DMS79 treated with DMSO at 0.1 percent for 48 hours (cell line): ENCODE results near the gene RAB4B.
A peak's percentile ranks its signal among the peaks of the same experiment; 100 is the strongest.
"Not testable (repeated sequence)": the region's sequence is repeated elsewhere in the genome, so short reads cannot be mapped to it uniquely, and the experiment has no call there.

ENCODE experiments used
- DNase-seq: peaks from one replicate; lab custom pipeline; 2025; lab: John Stamatoyannopoulos, UW

Gene RAB4B

DNA sequence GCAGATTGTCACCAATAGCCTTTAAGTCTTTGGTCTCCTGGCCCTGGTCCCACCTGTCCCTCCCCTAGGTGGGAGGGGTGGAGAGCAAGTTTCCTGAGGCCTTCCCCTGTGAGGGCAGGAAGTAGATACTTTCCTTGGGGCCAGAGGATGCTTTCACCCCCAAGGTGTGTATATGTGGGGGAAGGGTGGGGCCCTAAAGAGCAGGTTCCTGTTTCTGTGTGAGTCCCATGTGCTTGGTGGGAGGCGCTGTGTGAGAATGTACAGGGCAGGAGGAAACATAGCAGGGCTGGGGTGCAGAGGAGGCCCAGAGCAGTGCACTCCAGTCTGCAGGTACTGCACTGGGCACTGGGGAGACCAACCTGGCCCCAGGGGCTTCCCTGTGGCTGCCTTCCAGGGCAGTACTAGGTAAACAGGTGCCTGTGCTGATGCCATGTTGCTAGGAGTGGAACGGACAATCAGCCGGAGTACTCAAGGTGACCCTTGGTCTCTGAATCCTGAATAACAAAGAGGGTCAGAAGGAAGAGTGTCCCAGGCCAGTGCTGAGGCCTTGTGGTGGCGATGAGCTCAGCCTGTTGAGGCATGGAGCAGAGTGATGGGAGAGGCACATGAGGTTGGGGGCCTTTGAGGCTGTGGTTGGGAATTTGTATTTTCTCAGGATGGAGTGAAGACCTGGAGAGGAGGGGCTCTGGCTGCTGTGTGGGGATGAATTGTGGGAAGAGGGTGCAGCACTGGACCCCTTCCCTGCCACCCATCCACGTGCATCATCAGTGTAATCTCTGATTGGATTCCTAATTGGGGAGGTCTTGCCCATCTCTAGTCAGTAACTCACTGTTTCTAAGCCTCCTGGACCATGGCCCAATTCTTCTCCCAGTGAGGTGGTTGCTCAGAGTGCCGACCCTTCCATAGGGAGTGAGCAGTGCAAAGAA, 26.1 kb downstream of the RAB4B start:
- DNase-seq: no peak

DNA sequence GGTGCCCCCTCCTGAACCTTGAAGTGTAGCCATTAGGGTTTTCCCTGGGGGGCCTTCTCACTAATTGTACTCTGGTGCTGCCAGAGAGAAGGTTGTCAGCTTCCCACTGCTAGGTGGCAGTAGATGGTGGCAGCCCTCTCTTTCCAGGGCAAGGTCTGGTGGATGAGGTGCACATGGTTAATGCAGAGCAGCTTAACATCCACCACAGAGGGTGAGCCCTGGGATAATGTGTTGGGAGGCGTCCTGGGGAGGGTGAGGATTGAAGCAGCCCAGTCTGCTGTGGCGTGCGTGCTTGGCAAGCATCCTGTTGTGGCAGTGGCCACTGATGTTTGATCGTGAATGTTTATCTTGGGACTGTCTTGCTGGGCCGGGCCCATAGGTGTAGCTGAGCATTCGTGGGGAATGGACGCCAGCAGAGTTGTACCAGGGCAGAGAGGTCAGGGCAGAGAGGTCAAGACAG, 26.8 kb downstream of the RAB4B start:
- DNase-seq: no peak

DNA sequence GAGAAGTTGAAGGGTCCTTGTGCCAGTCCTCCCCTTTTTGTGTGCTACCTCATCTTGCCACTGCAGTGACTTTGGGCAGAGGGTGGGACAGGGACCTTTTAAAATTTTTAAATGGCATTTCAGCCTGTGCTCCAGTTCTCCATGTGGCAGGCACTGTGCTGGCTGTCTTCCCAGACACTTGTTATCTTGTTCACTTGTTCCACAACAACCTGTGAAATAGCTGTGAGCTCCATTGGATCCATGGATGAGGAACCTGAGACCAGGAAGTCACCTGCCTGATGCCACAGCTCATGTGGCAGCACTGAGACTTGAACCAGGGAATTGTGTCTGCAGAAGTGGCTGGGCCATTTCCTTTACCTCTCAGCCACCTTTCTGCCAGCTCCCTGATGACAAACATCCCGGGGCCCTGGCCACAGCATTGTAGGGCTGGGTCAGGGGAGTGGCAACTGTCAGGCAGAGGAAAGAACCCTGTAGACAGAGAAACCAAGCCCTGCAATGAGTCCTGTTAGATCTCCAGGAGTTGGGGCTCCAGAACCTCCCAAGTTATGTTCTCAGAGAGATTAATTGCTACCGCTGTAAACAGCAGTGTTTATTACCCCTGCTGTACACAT, 27.3 kb downstream of the RAB4B start:
- DNase-seq: no peak

DNA sequence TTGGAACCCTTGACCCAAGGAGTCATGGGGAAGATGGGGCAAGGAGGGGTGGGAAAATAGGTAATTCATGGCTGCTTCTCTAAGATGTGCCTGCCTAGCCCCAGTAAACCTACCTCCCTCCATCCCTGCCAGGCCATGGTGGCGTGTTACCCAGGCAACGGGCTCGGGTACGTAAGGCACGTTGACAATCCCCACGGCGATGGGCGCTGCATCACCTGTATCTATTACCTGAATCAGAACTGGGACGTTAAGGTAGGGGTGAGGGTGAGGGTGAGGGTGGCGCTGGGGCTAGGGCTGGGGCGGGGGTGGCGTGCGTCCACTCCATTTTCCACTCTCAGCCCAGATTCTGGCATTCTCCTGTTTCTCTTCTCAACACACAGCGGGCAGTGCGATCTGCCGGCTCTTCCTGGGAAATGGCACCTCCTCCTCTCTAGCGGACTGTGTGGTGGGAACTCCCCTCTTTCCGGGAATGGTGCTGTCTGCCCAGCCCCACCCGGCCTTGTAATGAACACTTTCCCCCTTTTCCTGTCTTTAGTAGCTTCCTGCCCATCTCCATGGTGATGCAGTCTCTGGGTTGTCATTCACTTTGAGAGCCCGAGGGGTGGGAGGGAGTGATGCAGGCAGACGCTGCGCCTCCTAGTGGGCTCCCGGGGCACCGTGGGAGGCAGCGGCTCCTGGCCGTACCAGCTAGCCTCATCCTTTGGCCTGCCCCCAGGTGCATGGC, 28.5 kb downstream of the RAB4B start:
- no peak for DNase-seq

DNA sequence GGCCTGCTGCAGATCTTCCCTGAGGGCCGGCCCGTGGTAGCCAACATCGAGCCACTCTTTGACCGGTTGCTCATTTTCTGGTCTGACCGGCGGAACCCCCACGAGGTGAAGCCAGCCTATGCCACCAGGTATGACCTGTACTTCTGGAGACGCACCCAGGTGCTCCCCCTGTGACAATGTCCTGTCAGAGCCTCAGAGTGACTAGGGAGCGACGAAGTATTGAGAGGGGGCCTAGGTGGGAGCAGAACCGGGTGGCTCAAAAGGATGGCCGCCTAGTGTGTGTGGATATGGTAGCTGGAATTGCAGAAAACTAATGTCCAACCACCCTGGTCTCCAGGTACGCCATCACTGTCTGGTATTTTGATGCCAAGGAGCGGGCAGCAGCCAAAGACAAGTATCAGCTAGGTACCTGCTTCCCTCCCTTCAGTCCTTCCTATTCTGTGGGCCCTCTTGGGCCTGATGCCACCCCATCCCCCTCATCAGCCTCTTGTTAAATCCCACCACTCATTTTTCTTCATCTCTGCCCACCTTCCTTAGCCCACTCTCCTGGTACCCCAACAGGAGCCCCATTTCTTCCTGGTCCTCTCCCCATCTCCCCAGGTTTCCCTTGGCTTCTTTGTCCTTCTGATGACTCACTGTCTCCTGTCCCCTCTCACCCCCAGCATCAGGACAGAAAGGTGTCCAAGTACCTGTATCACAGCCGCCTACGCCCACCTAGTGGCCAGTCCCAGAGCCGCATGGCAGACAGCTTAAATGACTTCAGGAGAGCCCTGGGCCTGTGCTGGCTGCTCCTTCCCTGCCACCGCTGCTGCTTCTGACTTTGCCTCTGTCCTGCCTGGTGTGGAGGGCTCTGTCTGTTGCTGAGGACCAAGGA, 29.3 kb downstream of the RAB4B start:
- DNase-seq: no peak

DNA sequence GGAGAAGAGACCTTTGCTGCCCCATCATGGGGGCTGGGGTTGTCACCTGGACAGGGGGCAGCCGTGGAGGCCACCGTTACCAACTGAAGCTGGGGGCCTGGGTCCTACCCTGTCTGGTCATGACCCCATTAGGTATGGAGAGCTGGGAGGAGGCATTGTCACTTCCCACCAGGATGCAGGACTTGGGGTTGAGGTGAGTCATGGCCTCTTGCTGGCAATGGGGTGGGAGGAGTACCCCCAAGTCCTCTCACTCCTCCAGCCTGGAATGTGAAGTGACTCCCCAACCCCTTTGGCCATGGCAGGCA, 29.9 kb downstream of the RAB4B start:
- no peak for DNase-seq

DNA sequence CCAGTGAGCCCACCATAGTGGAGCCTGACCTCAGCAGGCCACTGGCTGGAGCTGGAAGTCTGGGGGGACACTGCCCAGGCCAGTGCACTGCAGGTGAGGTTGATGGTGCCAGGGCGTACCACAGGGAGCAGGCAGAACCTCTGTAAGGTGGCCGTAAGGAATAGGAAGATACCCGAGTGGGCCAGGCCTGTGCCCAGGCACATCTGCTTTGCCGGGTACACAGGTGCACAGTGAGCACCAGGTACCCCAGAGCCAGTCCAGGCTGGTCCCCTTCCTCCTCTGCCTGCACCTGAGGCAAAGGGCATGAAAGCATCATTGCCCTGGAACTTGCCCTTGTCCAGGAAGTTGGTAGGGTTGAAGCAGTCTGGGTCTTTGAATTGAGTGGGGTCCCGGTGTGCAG, 30.4 kb downstream of the RAB4B start:
- no peak for DNase-seq

DNA sequence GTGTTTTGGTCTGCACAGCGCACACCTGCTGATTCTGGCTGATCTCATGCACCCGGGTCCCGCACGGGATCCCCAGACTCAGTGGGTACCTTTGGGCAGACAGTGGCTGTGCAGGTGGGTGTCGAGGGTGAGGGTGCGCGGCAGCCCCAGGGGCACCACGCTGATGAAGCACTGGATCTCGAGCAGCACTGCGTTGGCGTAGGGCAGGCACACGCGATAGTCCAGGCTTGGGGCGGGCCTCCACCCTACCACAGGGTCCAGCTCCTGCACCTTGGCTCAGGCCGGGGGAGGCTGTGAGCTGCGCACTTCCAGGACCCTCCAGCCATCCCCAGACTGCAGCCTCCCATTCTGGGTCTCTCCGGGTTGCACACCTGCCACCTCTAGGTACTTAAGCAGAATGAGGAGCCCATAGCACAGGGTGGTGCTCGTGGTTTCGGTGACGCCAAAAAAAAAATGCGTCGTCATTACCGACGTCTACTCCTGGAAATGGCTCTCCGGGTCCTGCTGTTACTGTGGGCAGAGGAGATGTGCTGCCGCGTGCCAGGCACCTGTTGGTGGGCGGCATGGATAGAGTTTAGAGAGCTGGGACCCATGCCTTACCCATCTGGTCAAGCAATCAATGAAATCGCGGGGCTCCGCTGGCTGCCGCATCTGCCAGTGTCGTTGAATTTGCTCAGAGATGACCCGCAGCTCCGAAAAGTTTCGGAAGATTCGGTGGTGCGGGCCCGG, 31.5 kb downstream of the RAB4B start:
- DNase-seq: no peak

DNA sequence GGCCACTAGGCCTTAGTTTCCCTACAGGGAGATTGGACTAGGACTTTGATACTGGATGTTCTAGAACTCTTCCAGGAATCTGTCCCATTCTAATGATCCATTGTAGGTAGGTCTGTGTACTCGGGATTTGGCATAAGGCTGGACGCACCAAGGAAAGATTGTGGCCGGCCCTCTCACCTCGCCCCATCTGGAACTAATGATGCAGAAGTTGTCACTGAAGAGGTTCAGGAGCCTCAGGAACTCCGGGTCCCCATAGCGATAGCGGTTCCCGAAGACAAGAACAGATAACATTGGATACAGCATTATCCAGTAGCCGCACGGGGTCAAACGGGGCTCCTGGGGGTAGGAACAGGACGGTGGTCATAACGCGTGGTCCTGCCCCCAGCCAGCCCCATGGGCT, 32.1 kb downstream of the RAB4B start:
- no peak for DNase-seq

DNA sequence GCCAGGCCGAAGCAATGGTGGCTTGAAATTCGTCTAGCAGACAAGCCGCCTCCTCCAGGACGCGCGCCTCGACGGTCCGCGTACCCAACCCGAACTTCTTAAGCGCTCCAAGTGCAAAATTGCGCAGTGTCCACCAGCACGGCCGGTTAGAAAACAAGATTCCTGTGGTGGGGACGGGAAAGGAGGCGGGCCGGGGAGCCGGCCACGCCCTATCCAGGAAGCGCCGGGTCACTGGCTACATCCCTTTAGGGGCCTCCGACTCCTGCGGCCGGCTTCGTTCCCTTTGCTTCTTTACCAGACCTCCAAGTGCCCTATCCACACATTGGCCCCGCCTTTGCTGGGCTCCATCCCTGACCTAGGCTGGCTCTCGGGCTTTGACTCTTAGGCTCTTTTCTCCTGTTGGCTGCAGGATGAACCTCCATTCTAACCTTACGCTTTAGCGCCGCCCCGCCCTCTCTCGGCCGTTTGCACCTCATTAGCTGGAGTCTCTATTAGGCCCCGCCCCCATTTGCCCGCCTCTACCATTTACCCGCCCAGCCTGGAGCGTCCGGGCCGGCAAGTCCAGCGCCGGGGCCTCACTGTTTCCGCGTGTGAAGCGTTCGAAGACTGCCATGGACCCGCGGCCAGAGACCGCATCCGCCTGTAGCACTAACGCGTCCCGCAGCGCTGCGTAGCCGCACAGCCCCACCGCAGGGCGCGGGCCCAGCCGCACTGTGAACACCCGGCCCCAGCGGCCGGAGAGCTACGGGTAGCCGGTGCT, 32.8 kb downstream of the RAB4B start:
- not testable (repeated sequence) for DNase-seq

DNA sequence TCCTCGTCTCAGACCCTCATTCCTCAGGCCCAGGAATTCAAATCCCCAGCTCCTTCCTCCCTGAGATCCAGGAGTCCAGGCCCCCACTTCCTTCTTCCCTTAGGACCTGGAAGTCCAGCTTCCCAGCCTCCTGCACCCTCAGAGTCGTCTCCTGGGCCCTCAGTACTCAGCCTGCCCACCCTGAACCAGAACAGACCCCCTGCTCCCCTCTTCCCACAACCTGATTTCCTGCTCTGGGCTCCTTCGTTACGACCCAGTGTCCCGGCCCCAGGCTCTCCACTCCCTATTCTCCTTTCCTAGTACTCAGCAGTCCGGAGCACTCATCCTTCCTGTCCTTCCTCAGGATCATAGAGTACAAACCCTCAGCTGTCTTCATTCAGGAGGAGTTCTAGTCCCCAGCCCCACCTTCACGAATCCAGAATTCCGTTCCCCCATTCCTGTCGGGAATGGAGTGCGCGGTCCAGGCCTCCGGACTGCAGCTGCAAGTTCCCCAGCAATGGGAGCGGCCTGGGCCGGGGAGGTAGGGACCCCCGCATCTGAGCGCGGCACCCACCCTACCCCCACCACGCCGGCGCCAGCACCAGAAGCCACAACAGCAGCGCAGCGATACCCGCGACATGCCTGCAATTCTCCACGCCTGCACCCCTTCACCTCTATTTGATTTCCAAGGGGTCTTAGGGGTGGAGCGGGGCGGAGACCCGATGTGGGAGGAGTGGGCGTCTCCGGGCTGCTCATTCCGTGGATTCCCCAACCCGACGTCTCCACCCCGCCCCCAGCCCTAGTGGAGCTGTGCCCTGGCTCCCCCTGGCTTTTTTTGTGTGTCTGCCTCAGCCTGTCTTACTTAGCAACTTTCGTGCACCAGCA, 33.7 kb downstream of the RAB4B start:
- DNase-seq: no peak

DNA sequence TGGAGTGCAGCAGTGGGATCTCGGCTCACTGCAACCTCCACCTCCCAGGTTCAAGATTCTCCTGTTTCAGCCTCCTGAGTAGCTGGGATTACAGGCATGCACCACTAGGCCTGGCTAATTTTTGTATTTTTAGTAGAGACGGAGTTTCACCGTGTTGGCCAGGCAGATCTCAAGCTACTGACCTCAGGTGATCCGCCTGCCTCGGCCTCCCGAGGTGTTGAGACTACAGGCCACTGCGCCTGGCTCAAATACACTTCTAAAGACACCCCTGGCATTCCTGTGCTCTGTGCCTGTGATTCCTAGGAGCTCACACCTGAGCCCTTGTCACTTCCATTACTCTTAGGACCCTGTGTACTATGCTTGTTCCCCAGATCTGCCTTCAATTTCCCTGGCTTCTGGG, 34.5 kb downstream of the RAB4B start:
- not testable (repeated sequence) for DNase-seq

DNA sequence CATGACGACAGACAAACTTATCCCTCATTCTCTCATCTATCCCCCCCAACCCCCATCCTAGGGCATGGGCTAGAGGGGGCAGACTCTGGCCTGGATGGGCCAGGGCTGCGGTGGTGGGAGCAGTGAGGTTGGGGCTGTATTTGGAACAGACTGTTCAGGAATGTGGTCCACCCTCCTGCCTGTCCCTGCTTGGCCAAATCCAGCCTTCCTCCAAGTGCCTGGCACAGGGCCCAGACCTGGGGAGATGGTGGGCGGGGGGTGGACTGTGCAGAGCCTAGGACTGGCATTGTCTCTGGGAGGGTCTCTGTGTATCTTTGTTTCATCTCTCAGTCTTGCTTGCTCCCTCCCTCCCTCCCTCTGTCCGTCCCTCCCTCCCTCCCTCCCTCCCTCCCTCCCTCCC, 35.1 kb downstream of the RAB4B start:
- DNase-seq: no peak

DNA sequence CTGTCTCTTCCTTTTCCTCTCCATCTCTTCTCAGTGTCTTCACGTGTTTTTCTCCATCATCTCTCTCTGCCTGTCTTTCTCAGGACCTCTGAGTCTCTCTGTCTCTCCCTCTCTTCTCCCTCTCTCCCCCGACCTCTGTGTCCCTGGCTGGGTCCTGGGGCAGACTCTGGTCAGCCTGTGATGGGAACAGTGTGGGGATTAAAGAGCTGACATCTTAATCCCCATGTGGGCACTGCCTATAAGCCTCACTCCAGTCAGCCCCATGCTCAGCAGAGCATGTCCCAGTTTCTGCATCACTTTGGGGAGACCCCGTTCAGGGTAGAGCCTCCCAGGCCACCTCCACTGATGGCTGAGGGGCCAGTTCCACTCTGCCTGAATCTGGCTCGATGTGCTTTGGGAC, 37.2 kb downstream of the RAB4B start:
- DNase-seq: no peak

DNA sequence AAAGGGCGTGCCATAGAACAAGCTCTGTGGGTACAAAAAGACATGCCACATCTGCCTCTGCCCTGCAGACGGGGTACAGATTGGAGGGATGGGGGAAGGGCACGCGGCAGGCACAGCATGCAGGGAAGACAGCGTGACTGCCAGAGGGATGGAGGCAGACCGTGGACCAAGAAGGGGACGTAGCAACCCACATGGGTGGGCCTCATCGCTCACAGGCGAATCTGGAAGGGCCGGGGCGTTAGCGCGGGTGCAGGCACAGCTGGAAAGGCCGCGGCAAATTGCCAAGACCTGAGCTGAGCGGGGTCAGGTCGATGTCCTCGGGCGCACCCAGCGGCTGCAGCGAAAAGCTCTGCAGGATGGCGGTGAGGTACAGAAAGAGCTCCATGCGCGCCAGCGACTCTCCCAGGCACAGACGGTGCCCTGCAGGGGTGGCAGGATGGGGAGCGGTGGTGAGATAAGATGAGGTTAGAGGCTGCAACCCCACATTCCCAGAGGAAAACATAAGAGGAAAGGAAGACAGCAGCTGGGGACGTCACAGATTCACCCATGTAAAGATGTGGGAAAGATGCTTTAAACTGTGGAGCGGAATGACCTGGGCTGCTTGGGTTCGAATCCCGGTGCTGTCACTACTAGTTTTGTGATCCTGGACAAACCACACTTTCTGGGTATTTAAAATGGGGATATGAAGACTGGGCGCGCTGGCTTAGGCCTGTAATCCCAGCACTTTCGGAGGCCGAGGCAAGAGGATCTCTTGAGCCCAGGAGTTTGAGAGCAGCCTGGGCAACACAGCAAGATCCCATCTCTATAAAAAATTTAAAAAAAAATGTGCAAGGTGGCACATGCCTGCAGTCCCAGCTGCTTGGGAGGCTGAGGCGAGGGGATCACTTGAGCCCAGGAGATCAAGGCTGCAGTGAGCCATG, 40.7 kb downstream of the RAB4B start:
- peak; percentile 40 for DNase-seq

DNA sequence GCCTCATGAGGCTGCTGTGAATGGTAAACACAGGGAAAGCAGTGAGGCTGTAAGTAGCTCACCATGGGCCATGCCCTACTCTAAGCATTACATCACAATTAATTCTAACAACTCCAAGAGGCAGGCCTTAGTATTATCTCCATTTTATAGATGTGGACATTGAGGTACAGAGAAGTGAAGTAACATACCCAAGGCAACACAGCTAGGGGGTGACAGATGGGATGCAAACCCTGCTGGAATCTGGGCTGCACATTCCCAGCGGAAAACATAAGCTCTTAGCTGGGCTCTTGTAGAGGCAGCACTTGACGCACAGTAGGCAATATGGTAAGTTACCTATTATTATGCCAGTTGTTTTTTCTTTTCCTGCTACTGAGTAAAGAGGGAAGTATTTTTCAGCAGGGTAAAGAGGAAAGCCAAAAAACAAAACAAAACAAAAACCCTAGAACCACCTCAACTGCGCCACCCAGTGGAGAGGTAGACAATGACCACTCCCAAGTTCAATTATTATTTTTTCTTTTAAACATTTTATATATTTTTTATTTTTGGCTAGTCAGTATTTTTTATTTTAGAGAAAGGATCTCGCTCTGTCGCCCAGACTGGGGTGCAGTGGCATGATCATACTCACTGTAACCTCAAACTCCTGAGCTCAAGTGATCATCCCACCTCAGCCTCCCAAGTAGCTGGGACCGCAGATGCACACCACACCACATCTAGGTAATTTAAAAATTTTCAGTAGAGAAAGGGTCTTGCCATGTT, 41.6 kb downstream of the RAB4B start:
- peak; percentile 32 for DNase-seq

DNA sequence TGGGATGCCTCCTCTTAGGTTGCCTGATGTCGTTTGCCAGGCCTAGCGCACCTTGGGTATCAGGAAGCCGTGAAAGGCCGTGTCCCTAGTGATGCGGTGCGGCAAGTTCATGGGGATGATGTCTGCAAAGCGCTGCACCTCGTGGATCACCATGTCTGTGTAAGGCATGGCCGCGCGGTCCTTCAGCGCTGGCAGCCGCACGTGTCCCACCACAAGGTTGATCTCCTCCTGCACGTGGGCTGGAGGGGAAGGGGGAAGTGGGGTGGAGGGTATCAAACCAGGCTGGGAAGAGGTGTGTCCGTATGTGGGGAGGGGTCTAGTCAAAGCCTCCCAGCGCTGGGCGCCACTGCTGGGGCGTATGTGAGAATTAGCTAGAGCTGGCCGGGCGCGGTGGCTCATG, 44.1 kb downstream of the RAB4B start:
- no peak for DNase-seq
